NCI-H1436 treated with DMSO at 0.1 percent for 48 hours (cell line): Measurements from ENCODE around the gene MALRD1.

Experiments used
- DNase-seq: peaks from one replicate; lab custom pipeline; 2025; lab: John Stamatoyannopoulos, UW

The MALRD1 gene

DNA sequence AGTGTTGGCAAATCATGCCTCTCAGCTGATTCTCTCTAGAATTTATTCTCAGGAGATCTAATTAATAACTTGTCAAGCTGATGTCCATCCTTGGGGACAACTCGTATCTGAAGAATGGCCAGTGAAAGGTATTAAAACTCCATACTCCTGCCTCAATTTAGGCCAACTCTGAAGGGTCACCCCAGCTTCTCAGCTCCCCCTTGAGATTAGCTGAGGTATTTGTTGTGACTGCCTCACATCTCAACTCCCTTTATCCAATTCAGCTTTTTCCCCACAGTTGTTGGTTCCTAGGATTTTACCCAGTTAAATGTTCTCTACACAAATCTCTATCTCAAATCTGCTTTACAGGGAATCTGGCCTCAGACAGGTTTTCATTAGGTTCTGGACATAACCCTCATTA lies 182.4 kb downstream of the MALRD1 start:
- no peak for DNase-seq

DNA sequence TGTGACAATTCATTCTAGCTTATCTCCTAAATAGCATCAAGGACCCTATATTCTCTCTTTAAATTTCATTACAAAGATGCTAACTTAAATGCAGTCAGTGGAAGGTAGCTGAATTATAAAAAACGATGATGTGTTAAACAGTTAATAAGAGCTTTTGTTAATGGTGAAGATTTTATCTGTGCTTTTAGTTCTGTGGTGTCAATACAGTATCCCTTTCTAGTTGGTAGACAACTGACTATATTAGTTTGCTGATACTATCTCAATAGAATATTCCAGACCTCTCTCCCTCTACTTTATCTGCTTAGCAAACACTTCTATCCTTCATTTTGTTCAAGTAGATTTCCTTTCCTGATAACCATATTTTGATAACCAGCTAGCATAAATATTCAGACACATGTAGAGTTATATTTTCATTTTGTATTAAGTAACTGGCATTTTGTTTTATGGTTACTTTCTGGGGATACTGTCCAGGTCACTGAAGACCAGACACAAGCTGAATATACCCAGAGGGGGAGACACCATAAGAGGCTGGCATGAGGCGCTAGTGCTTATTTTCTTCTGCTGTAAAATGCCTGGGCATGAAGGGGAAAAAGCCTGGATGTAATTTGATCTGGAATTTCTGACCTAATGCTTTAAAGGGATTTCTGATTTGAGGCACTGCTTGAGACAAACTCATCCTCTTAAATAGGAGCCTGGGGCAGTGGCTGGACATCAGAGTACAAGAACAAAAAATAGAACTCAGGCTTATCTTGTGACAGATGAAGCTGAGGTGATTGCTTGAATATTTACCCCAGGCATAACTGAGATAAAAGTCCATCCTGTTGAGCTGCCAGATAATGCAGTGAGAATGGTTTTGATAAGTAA lies 197.5 kb downstream of the MALRD1 start:
- DNase-seq, result no peak

DNA sequence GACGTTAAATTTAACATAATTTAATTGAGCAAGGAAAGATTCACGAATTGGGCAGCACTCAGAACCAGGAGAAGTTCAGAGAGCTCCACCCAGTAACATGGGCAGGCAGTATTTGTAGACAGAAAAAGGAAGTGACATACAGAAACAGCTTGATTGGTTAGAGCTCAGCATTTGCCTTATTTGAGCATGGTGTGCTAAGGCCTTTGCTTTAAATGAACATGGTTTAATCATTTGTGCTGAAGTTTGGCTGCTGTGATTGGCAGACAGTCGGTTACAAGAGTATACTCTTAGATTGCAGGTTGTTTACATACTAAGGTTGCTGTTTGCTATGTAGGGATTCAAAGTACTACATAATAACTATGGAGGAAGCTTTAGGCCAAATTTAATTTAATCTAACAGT lies 199.2 kb downstream of the MALRD1 start:
- no peak for DNase-seq

GRCh38 chr10:19250546-19250945 lies 201.9 kb downstream of the MALRD1 start:
- no peak for DNase-seq

- no peak for DNase-seq
Observed at GRCh38 chr10:19252531-19252930, 203.9 kb downstream of the MALRD1 start.

DNA sequence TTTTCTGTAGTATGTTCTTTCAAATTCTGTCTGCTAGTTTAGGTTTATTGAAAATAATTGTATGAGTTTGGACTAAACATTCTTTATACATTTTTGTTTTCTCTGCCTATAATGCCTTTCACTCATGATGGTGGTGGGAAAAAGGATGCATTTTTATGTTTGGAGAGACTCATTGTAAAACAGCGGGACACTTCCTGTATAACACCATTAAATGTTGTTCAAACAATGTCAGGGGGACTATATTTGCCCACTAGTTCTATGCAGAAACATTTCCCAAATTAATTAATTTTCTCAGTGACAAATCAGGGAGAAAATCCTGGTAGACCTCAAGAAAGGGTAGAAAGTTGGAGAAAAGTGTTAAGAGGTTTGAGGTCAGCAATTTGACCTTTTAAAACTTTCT lies 207.7 kb downstream of the MALRD1 start:
- DNase-seq, result no peak

DNA sequence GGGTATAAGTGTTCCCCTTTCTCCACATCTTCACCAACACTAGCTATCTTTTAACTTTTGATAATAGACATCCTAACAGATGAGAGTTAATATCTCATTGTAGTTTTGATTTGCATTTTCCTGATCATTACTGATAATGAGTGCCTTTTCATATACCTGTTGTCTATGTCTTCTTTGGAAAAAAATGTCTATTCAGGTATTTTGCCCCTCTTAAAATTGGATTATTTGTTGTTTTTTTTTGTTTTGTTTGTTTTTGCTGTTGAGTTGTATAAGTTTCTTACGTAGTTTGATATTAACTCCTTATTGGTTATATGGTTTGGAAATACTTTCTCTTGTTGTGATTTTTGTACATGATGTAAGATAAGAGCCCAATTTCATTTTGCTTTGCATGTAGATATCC lies 214.7 kb downstream of the MALRD1 start:
- DNase-seq, result no peak

DNA sequence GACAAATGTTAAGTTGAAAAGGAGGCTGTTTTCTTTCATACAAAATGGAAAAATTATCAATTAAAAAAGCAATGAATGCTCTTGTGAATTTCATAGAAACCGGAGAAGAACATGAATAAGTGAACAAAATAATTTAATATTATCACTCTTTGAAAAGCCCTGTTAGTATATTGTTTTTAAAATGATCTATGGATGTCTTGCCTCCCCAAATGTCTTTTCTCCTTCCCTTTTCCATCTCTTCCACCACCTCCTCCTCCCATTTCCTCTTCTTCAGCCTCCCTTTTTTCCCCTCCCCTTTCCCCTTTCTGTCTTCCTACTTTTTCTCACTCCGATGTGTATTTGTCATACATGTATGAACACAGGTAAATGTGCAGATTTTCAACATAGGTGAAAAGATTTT lies 234.7 kb downstream of the MALRD1 start:
- DNase-seq, result no peak

DNA sequence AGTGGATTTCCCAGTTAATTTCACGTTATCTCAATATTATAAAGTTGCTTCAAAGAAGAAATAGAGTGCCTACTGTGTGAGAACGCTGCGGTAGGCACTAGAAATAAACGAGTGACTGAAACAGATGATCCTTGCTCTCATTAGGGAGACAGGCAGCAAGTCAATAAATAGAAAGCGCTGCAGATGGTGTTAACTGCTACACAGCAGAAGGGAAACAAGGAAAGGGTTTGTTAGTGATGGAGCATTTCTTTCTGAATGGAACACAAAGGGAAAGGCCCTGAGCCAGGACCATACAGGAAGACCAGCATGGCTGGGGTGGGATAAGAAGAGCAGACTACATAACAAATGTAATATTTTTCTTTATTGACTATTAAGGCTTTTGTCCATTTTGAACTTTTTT lies 235.2 kb downstream of the MALRD1 start:
- no peak for DNase-seq

DNA sequence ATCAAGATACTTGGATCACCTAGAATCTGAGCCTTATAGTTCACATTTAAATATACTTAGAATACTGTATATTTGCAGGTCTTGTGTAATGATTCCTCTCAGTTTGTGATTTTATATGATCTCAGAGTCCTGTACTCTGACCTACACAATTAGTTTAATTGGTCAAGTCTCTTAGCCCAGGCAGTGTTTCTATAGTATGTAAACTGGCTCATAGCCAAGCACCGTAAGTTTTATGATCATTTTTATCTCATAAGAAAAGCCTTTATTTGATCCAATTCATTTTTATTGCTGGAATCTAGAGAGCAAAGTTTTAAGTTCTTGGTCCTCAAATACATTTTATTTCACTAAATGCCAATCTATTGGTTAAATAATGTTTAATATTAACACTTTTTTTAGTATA lies 242.2 kb downstream of the MALRD1 start:
- DNase-seq, result no peak

DNA sequence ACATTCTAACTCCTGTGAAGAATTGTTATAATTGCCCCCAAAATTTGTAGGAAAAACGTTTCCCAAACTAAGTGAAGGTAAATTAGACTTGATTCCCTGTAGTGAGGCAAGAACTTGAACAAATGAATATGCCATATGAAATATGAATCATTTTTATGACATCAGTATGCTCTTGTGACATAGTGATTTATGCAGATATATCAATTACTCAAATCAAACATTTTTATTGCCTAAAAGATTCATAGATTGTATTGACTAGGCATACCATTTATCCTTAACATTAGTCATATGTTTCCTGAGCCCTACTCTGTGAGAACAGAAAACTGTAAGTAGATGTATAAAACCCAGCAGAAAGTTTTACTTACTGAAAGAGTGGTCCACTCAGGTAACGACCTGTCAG lies 245.6 kb downstream of the MALRD1 start:
- no peak for DNase-seq

- DNase-seq, result no peak
Observed at GRCh38 chr10:19299645-19300044, 251.0 kb downstream of the MALRD1 start.

GRCh38 chr10:19302117-19302516 lies 253.5 kb downstream of the MALRD1 start:
- no peak for DNase-seq

- no peak for DNase-seq
Observed at GRCh38 chr10:19310066-19310465, 261.5 kb downstream of the MALRD1 start.

DNA sequence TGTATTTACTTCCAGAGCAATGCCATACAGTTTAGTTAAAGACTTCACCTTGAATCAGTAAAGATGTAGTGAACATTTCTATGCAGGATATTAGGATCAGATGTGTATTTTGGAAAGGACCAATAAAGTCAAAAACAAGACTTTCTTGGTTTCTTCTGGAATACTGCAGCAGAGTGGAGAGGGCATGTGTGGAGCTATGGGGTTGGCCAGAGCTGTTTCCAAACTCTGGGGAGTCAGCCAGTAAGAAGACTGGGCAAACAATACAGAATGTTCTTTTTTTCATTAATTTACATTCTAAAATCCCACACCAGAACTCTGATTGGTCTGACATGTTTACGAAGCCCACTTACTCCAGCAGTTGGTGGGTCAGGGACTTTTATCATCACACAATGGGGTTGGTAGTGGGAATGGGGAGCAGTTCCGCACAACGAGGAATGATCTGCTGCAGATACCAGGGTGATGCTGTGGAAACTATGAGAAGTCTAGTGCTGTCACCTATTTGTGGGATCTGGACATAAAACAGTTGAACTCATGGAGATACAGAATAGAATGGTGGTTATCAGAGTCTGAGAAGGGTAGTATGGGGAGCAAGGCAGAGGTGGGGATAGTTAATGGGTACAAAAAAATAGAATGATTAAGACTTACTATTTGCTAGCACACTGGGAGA lies 267.7 kb downstream of the MALRD1 start:
- DNase-seq, result no peak

DNA sequence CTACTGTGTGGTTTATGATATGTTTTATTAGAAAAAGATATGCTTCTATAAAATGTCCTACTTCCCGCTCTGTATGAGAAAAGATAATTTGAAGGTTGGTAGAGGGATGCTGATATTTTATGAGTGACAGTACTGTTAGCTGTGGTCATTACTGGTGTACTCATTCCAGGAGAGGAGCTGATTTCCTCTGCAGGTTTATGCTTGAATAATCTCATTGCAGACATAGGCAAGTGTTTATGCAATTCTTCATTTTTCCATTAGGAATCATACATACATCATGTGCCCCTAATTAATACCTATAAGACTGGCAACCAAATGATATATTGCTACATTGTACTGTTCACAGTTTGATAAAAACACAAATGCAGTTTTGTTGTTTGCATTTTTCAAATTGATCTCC lies 269.4 kb downstream of the MALRD1 start:
- no peak for DNase-seq

GRCh38 chr10:19325581-19325980 lies 277.0 kb downstream of the MALRD1 start:
- no peak for DNase-seq

- no peak for DNase-seq
Observed at GRCh38 chr10:19328582-19328981, 280.0 kb downstream of the MALRD1 start.

DNA sequence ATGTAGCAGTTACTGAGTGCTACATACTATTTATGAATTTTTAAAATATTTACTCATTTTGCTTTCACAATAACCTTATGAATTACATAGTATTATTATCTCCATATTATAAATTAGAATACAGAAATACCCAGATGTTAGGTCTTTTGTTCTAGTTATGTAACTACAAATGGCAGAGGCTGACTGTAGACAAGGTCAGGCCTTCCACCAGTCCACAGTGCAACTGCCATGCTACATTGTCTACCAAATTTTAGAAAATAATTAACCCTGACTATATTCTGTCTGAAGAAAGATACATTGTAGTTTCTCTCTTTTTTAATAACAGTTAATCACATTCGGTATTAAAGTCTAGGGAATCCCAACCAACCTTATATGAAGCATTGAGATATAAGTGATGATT lies 280.9 kb downstream of the MALRD1 start:
- DNase-seq, result no peak

- DNase-seq, result no peak
Observed at GRCh38 chr10:19332304-19332703, 283.7 kb downstream of the MALRD1 start.

DNA sequence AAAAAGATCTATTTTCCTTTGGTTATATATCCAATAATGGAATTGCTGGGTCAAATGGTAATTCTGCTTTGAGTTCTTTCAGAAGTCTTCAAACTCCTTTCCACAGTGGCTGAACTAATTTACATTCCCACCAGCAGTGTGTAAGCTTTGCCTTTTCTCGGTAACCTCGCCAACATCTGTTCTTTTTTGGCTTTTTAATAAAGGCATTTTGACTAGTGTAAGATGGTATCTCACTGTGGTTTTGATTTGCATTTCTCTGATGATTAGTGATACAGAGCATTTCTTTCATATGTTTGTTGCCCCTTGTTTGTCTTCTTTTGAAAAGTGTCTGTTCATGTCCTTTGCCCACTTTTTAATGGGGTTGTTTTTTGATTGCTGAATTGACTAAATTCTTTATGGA lies 285.0 kb downstream of the MALRD1 start:
- no peak for DNase-seq

- no peak for DNase-seq
Observed at GRCh38 chr10:19347621-19348020, 299.0 kb downstream of the MALRD1 start.

DNA sequence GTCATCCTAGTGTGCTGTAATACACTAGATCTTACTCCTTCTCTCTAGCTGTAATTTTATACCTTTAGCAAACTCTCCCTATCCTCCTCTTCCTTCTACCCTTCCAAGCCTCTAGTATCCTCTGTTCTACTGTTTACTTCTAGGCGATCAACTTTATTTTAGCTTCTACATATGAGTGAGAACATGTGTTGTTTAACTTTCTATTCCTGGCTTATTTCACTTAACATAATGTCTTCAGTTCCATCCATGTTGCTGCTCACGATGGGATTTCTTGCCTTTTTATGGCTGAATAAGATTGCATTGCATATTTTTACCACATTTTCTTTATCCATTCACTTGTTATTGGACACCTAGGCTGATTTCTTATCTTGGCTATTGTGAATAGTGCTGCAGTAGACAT lies 318.6 kb downstream of the MALRD1 start:
- no peak for DNase-seq

GRCh38 chr10:19373988-19374387 lies 325.4 kb downstream of the MALRD1 start:
- DNase-seq, result no peak
